GM13976 (cell line): ENCODE data around the gene MYL10.
A peak's percentile ranks its signal among the peaks of the same experiment; 100 is the strongest.

Experiments
- DNase-seq: peaks from one replicate; pipeline ENCODE4 v3.0.0; 2012; ENCODE audit warnings: low spot score
- CTCF ChIP-seq: IDR thresholded peaks from 2 replicates; pipeline ENCODE4 v1.5.1; 2012; ENCODE audit warnings: borderline replicate concordance, mild to moderate bottlenecking; ENCODE audit not compliant: insufficient read depth; ENCODE audit errors: extremely low read depth, missing control alignments, control extremely low read depth
- in situ Hi-C: fragments of 300-500 bp; cut with MboI; formaldehyde crosslinking; loops from one replicate; pipeline ENCODE4 v1.12.0; 2022; ENCODE audit warnings: low sequenced_read_pairs, mixed read lengths, inconsistent platforms; ENCODE audit not compliant: unreplicated experiment

MYL10 gene

GRCh38 chr7:101589976-101590662 lies 39.0 kb downstream of the MYL10 start:
- peak; percentile 13 for DNase-seq
- TF ChIP-seq CTCF: no peak
- in situ Hi-C loops: no loop called here

DNA sequence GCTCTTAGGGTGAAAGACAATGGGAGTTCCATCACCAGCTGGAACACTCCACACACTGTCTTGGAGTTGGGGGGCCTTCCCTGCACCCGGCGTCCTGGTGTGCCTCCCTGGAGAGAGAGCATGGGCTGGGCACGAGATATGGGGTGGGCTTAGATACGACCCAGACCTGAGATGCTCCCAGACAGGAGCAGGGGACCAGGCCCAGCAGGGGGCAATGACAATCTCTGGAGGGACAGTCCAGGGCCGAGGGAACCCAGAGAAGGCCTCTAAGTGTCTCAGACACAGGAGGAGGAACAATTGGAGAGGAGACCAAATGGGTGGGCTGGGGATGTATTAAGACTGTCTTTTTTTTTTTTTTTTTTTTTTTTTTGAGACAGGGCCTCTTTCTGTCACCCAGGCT lies 40.0 kb downstream of the MYL10 start:
- in situ Hi-C loops: no loop called here
- no peak for TF ChIP-seq CTCF
- peak; percentile 13 for DNase-seq

- in situ Hi-C loops: no loop called here
- no peak for TF ChIP-seq CTCF
- DNase-seq: peak; percentile 9
Measured at GRCh38 chr7:101588131-101588935, 40.8 kb downstream of the MYL10 start.

GRCh38 chr7:101586906-101587677 lies 42.0 kb downstream of the MYL10 start:
- TF ChIP-seq CTCF: no peak
- peak; percentile 6 for DNase-seq
- in situ Hi-C loops: no loop called here

GRCh38 chr7:101586078-101586905 lies 42.8 kb downstream of the MYL10 start:
- DNase-seq: peak; percentile 6
- TF ChIP-seq CTCF: no peak
- in situ Hi-C loops: no loop called here

GRCh38 chr7:101582971-101583370 lies 46.1 kb downstream of the MYL10 start:
- in situ Hi-C loops: no loop called here
- peak; percentile 3 for DNase-seq
- no peak for TF ChIP-seq CTCF
